GM12864 (cell line): ENCODE results near the gene SYNE1.

ENCODE experiments used
- DNase-seq: peaks from one replicate; pipeline ENCODE4 v3.0.0-alpha.2; 2011; ENCODE audit warnings: low read depth
- H3K4me3 ChIP-seq: 2 replicates; pipeline ENCODE4 v1.5.1; 2011; ENCODE audit warnings: mild to moderate bottlenecking, low read depth, low read length, control low read depth
- TF ChIP-seq, protein P1 (sequence below): IDR thresholded peaks from 2 replicates; pipeline ENCODE4 v1.5.1; 2011; ENCODE audit warnings: low read depth, mild to moderate bottlenecking, moderate library complexity, low read length, control low read depth, inconsistent platforms; ENCODE audit errors: missing control alignments

SYNE1 gene

DNA sequence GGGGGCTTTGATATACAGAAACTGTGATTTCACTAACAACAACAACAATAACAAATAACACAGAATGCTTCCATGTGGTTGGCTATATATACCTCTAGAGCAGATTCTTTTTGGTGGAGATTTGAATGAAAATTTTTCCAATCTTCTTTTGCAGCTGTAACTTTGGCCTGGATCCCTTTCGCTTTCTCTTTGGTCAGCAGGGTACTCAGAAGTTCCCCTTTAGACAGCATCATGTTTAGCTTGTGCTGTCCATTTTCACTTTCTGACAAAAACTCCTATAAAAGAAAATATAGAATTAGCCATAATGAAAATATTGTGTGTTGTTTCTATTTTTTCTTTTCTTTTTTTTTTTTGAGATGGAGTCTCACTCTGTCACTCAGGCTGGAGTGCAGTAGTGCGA, 264.2 kb downstream of the SYNE1 start:
- TF ChIP-seq, protein P1, sequence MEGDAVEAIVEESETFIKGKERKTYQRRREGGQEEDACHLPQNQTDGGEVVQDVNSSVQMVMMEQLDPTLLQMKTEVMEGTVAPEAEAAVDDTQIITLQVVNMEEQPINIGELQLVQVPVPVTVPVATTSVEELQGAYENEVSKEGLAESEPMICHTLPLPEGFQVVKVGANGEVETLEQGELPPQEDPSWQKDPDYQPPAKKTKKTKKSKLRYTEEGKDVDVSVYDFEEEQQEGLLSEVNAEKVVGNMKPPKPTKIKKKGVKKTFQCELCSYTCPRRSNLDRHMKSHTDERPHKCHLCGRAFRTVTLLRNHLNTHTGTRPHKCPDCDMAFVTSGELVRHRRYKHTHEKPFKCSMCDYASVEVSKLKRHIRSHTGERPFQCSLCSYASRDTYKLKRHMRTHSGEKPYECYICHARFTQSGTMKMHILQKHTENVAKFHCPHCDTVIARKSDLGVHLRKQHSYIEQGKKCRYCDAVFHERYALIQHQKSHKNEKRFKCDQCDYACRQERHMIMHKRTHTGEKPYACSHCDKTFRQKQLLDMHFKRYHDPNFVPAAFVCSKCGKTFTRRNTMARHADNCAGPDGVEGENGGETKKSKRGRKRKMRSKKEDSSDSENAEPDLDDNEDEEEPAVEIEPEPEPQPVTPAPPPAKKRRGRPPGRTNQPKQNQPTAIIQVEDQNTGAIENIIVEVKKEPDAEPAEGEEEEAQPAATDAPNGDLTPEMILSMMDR, result no peak
- DNase-seq, result no peak
- no peak overlapping the region for H3K4me3 ChIP-seq

DNA sequence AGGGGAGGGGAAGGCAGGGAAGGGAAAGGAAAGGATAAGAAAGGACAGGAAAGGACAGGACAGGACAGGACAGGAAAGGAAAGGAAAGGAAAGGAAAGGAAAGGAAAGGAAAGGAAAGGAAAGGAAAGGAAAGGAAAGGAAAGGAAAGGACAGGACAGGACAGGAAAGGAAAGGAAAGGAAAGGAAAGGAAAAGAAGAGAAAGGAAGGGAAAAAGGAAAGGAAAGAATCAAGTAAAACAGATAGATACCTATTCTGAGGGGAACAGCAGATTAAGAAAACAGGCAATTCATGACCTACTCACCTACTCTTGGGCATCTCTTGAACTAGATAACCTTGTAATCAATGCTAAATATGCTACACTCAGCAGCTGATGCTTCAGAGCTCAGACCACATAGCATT, 265.4 kb downstream of the SYNE1 start:
- no peak for DNase-seq
- TF ChIP-seq, protein P1, result no peak
- H3K4me3 ChIP-seq, result no peak overlapping the region

DNA sequence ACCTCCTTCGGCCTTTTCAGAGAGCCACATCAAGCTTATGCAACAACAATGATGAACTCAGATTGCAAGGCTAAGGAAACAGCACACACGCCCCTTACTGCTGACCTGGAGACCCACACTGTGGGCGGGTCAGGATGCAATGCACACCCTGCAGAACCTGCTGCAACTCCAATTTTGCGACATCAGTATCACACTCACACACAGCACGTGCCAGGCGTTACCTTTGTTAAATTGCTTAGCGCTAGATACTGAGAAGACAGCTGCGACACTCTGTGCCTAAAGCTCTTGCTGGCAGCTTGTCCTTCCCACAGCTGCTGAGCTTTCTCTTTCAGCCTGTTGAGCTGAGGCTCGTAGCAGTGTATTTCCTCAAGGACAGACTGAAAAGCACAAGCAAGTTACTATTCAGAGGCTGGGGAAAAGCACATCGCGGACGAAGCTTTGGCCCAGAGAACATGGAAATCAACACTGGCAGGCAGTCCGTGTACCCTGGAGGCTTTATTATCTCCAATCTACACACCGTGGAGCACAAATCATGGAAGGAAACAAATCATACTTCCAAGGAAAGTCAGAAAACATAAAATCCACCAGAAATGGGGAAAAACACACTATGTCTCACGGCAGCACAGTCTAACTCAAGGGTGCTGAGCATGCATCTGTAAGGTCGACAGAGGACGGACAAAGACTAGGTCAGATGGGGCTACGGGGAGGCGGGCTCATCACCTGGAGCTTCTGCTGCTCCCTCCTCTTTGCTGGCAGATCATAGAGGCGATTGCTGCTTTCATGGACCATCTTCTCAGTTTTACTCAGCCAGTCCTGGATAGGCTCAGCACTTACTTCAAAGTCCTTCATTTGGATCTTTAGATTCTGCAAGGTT, 268.2 kb downstream of the SYNE1 start:
- no peak for DNase-seq
- TF ChIP-seq, protein P1, result no peak
- H3K4me3 ChIP-seq, result no peak overlapping the region

DNA sequence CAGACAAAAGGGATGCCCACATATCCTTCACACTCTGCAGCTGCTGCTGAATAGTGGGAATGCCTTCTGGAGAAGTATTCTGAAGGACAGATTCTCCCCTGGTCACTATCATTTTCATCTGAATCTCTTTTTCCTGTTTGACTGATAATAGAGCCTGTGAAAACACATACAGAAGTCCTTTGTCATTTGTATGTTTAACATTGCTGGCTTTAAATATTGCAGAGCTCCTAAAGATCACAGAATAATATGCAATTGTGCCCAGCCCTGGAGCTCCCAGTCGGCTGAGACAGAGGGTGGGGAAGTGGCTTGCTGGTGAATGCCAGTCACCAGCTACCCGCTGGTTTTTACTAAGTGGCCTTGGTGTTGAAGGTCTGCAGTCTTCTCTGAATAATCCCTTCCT, 272.3 kb downstream of the SYNE1 start:
- TF ChIP-seq, protein P1, result no peak
- no peak overlapping the region for H3K4me3 ChIP-seq
- no peak for DNase-seq

DNA sequence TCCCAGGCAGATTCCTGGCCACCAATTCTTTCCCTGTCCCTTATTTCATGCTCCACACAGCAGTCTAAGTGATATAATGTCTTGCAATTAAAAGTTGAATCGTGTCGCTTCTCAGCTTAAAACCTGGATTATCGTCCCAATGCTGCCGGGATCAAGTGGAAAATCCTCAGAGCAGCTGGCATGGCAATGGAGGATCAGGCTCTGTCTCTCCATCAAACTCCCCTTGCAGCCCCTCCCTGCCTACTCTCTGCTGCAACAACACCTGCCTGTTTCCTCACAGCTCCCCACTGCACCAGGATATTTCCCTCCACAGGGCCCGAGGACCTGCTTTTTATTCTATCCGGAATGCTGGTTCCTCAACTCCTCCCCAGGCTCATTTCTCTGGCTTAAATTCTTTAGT, 277.1 kb downstream of the SYNE1 start:
- TF ChIP-seq, protein P1, result no peak
- no peak overlapping the region for H3K4me3 ChIP-seq
- no peak for DNase-seq

DNA sequence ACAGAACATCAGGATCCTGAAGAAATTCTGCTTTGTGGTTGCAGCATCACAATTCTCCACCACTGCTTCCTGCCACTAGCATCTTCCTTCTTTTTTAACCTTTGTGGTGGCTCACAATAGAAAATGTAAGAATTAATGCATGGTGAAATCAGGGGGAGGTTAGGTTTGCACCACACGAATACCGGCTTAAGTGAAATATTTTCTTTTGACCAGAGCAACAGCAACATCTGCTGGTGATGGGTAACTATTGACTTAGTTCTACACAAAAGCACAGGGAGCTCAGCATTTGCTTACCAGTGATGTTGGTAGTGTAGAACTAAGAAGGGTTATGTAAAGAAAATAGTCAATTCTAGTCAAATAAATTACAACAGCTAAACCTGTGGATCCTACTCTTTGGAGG, 280.5 kb downstream of the SYNE1 start:
- TF ChIP-seq, protein P1, result peak; percentile 49
- no peak for DNase-seq
- H3K4me3 ChIP-seq, result no peak overlapping the region

DNA sequence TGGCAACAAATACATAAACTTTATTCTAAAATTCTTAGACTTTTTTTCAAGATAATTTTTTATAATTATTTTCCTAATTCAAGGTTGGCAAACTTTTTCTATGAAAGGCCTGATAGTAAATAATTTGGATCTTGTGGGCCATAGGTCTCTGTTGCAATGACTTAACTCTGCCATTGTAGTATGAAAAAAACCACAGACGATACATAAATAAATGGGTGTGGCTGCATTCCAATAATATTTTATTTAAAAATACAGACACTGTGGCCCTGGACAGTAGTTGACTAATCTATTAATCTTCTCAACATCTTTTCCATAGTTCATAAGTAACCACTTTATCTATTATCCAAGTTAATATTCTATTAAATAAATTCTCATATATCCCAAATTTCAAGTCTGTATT, 281.1 kb downstream of the SYNE1 start:
- no peak for DNase-seq
- no peak overlapping the region for H3K4me3 ChIP-seq
- TF ChIP-seq, protein P1, result no peak
